HEK293T (cell line): ENCODE data around the gene HBE1.

Experiments used
- ARNT ChIP-seq: fragments of 450-650 bp; IDR thresholded peaks from 2 replicates; pipeline ENCODE4 v1.6.1; 2017; ENCODE audit warnings: mild to moderate bottlenecking
- BHLHE40 ChIP-seq: fragments of 450-650 bp; IDR thresholded peaks from 2 replicates; pipeline ENCODE4 v1.6.1; 2016; ENCODE audit warnings: mild to moderate bottlenecking, moderate library complexity, borderline replicate concordance
- CTBP1 ChIP-seq: fragments of 450-650 bp; IDR thresholded peaks from 2 replicates; pipeline ENCODE4 v1.6.1; 2016; ENCODE audit warnings: borderline replicate concordance
- ELF4 ChIP-seq: fragments of 450-650 bp; IDR thresholded peaks from 2 replicates; pipeline ENCODE4 v1.6.1; 2017; ENCODE audit warnings: antibody characterized with exemption
- FOXA1 ChIP-seq: fragments of 450-650 bp; IDR thresholded peaks from 2 replicates; pipeline ENCODE4 v1.6.1; 2016; ENCODE audit warnings: mild to moderate bottlenecking
- FOXK2 ChIP-seq: fragments of 450-650 bp; IDR thresholded peaks from 2 replicates; pipeline ENCODE4 v1.6.1; 2016; ENCODE audit warnings: mild to moderate bottlenecking
- FOXM1 ChIP-seq: fragments of 450-650 bp; IDR thresholded peaks from 2 replicates; pipeline ENCODE4 v1.6.1; 2017; ENCODE audit warnings: mild to moderate bottlenecking, borderline replicate concordance
- PKNOX1 ChIP-seq: fragments of 450-650 bp; IDR thresholded peaks from 2 replicates; pipeline ENCODE4 v1.6.1; 2016
- SP1 ChIP-seq: fragments of 450-650 bp; IDR thresholded peaks from 2 replicates; pipeline ENCODE4 v1.6.1; 2017
- SUZ12 ChIP-seq: fragments of 450-650 bp; IDR thresholded peaks from 2 replicates; pipeline ENCODE4 v1.6.1; 2016; ENCODE audit warnings: mild to moderate bottlenecking

DNA sequence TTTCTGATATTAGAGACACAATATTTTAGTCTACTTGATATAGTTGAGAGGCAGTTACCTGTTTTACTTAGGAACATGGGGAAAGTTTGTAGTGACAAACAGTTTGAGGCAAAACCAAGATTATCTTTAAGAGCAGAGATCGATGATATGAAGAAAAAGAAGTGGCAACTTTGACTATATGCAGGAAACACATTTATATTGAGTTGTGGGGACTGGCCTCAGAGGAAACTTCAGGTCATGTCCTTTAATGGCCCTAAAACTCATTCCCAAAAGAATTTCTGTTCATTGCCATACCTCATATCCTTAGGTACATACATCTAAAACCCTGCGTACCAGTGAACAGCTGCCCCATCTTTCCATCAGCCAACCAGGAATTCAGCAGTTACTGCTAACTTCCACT is 24.6 kb downstream of the HBE1 start:
- TF ChIP-seq BHLHE40 (no peak), SUZ12 (no peak), FOXK2 (no peak), SP1 (no peak), ARNT (no peak), FOXM1 (no peak), FOXA1 (no peak), CTBP1 (no peak), PKNOX1 (no peak), ELF4 (no peak)
